ENCODE results near the gene CERT1.
"Not testable (repeated sequence)": the region's sequence is repeated elsewhere in the genome, so short reads cannot be mapped to it uniquely, and the experiment has no call there.

CERT1 gene, protein sequence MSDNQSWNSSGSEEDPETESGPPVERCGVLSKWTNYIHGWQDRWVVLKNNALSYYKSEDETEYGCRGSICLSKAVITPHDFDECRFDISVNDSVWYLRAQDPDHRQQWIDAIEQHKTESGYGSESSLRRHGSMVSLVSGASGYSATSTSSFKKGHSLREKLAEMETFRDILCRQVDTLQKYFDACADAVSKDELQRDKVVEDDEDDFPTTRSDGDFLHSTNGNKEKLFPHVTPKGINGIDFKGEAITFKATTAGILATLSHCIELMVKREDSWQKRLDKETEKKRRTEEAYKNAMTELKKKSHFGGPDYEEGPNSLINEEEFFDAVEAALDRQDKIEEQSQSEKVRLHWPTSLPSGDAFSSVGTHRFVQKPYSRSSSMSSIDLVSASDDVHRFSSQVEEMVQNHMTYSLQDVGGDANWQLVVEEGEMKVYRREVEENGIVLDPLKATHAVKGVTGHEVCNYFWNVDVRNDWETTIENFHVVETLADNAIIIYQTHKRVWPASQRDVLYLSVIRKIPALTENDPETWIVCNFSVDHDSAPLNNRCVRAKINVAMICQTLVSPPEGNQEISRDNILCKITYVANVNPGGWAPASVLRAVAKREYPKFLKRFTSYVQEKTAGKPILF

DNA sequence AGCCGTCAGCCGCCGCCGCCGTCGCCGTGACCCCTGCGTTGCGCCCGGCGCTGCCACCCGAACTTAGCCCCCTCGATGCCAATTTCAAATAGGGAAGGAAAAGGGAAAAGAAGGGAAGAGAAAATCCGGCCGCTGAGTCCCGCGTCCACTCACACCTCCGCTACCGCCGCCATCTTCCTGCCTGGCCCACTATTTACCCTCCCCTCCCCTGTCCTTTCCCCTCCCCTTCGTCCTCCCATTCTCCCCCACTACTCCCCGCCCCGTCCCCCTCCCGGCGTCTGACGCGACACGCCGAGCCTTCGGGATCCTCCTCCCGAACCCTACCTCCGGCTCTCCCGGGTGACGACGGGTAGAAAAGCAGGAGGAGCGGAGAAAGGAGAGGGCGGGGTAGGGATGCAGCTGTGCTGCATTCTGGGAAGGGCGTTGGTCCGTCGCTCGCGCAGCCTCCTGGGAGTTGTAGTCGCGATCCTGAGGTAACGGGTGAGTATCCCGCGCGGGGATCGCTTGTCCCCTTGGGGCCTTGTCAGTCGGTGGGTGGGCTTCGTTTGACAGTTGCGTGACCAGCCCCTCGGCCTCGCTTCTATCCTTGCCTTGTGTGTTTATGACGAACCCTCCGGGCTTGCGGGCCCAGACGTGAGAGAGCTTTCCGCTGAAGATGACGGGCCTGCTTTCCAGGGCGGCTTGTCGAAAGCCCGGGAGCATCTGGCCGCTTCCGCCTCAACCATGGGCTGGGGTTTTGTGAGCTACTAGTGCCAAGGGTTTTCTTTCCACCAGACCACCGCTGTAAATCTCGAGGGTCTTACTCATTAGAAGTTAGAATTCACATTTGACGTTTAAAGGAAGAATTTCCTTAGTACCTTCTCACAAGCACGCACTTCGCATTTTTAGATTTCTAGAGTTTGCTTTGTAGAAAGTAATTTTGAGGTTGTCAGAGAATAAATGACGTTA is at the start of gene CERT1, which contains the start of gene POLK:
Gene CERT1 (minus strand): TSS at position 195 of the 948 bp plus-strand sequence. CDS start 422 bp downstream, outside the sequence.
Gene POLK (plus strand): TSS at position 457 of the 948 bp plus-strand sequence.
- DNase-seq: peak; percentile 97

DNA sequence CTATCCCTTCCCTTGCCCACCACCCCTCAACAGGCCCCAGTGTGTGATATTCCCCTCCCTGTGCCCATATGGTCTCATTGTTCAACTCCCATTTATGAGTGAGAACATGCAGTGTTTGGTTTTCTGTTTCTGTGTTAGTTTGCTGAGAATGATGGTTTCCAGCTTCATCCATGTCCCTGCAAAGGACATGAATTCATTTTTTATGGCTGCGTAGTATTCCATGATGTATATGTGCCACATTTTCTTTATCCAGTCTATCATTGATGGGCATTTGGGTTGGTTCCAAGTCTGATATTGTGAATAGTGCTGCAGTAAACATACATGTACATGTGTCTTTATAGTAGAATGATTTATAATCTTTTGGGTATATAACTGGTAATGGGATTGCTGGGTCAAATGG is 49.2 kb upstream of the CERT1 start:
- not testable (repeated sequence) for DNase-seq

DNA sequence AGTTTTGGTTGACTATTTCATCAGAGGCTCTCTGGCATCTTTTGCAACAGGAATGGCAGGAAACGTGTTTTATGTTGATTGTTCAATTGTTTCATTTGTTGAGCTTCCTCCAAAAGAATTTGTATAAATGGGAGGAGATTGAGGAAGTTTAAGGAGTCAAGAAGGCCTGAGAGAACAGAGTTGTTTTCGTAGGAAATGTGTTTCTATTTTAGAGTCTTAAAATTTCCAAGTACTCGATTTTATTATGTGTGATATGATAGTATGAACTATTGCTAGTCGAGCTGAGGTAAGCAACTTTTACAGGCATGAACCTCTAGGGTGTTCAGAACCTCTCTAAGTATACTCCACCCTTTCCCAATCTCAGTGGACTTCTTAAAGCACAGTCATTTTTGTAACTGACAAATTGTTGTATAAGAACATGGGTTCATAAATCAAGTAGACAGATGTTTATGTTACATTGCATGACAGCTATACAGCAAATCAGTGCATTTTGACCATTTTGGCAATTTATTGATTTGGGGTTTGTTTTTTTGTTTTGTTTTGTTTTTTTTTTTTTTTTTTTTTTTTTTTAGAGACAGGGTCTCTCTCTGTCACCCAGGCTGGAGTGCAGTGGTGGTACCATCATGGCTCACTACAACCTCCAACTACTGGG is 47.7 kb upstream of the CERT1 start:
- no peak for DNase-seq

DNA sequence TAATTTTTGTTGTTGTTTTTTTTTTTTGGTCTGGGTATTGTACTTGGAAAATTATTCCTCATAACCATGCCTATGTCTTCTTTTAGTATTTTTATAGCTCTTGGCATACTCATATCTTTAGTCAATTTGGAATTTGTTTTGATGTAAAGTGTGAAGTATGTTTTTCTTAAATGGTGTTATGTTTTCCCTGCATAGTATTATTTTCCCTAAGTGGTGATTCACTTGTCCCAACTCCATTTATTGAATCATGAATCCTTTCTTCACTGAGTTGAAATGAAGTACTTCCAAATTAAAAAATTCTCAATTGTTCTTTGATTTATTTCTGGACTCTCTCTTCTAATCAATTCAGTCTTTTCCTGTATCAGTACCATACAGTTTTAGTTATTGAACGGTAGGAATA is 46.8 kb upstream of the CERT1 start:
- DNase-seq: no peak

DNA sequence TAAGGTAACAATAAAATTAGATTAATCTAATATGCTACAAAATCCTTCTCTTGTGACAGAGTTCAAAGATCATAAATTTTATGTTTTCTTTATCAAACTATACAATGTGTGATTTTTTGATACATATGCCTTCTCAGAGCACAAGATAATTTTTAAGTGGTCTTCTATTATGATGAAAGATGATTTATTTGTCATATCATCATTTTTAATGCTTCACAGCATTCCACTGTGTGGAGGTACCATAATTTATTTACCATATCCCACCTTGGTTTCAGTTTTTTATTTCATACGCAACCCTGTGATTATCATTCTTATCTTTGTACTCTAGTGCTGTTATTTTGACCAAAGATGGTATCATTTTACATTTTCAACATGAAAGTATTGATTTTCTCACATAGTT is 41.9 kb upstream of the CERT1 start:
- DNase-seq: no peak

DNA sequence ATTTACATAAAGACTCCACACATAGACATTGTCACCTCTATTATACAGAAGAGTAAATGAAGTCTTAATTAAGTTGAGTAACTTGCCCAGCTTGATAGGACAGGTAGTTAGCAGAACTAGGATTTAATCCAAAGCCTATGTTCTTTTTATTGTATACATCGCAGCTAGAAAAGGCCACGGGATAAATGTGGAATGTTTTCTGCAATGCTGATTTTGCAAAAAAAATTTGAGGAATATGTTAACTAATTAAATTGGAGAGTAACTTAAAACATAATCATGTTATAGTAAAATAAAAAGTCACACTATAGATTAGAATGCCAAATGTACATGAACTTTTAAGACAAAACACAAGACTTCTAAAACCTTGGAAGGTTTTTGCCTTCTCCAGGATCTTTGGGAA is 41.3 kb upstream of the CERT1 start:
- DNase-seq: no peak

DNA sequence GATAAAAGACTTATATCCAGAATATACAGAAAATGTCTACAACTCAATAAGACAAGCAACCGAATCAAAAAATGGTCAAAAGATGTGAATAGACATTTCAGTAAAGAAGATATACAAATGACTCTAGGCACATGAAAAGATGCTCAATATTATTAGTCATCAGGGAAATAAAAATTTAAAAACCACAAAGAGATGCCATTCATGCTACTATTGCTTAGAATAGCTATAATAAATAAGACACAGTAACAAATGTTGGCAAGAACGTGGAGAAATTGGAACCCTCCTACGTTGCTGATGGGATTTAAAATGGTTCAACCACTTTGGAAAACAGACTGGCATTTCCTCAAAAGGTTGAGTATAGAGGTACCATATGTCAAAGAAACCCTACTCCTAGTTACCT is 40.0 kb upstream of the CERT1 start:
- DNase-seq: no peak

DNA sequence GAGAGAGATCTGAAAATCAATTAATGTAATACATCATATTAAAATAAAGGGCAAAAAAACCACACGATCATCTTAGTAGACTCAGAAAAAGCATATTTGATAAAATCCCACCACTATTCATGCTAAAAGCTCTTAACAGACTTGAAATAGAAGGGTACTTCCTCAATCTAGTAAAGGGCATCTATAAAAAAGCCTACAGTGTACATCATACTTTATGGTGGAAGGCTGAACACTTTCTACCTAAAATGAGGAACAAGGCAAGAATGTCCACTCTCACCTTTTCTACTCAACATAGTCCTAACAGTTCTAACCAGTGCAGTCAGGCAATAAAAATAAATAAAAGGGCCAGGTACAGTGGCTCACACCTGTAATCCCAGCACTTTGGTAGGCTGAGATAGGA is 39.2 kb upstream of the CERT1 start:
- no peak for DNase-seq

DNA sequence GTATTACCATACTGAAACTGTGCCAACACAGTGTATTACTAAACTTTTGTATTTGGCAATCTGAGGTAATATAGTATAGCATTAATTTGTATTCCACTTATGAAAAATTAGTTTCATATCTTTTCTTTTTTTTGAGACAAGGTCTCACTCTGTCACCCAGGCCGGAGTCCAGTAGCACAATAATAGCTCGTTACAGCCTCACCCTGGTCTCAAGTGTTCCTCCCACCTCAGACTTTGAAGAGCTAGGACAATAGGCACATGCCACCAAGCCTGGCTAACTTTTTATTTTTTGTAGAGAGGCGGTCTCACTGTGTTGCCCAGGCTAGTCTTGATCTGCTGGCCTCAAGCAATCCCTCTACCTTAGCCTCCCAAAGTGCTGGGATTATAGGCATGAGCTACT is 36.4 kb upstream of the CERT1 start:
- DNase-seq: no peak

DNA sequence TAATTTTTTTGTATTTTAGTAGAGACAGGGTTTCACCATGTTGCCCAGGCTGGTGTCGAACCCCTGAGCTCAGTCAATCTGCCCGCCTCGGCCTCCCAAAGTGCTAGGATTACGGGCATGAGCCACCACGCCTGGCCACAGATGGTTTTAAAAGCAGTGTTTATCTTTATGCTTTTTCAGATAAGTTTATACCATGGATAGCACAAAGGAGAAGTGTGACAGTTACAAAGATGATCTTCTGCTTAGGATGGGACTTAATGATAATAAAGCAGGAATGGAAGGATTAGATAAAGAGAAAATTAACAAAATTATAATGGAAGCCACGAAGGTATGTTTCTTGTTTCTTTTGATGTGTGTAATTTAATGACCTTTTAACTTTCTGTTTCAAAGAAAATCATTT is 35.4 kb upstream of the CERT1 start:
- DNase-seq: no peak

DNA sequence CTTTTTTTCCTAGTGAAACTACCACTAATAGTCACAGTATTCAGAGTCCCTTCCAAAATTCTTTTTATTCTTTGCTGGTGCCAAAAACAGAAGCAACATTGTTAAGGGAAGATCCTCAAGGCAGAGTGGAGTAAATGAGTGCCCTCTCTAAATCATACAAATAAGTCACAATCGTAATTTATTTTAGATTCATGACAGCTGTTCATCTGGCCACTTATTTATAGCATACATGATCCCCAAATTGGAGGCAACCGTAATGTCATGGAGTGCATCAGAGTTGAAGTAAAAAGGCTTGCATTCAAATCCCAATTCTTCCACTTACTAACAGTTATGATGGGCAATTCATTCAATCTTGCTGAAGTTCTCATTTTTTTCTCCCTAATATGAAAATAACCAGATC is 33.7 kb upstream of the CERT1 start:
- no peak for DNase-seq

DNA sequence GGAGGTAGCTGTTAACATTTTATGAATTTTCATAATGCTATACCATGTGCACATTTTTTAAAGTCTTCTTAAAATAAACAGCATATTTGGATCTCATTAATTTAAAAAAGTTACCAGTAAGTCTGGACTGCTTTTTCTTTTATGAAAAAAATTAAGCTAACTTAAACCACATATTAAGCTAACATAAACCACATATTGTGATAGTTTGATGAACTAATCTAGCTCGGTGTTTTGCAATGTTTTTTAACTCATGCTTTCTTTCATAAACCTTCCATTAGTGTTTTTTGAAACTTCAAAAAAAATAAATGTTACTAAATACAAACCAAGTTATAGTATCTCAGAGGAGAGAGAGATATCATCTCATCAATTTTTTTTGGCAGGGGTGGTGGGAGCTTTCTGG is 26.8 kb upstream of the CERT1 start:
- no peak for DNase-seq

DNA sequence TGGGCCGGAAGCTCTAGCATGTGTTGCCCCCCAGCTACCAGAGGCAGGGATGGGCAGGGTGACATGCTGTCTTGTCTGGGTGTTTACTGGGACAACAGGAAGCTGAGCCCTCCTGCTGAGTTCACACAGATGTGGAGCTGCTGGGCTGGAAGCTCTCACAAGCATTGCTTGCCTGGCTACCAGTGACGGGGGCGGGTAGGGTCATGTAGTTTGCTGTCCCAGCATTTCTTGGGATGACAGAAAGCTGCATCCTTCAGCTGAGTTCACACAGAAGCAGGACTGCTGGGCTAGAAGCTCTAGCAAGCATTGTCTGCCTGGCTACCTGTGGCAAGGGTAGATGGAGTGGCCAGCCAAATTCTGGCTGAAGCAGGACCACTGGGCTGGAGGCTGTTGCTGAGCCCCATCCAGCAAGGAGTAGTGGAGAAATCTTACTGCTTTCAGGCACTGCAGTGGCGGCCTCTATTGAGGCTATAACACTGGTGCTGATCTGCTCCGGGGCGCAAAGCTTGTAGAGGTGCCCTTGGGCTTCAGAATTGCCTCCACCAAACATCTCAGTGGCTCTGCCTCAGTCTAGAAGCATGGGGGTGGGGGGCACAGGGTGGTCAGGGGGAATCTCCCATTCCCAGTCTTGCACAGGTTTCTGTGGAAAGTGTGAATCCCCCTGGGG is 25.4 kb upstream of the CERT1 start:
- no peak for DNase-seq

DNA sequence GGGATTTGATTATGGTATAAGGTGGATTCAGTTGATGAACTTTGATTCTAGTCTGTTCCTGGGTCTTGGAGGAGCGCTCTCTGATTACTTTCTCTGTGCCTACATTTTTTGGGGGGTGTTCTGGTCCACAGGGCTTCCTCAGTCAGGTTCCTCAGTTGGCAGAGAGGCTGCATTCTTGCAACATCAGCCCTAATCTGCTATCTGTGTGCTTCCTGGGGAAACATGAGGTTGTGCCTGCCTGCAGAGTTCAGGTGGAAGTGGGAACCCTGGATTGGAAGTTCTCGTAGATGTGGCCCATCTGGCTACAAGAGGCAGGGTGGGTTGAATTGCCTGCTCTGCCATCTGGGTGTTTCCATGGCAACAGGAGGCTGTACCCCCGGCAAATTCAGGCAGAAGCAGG is 24.7 kb upstream of the CERT1 start:
- no peak for DNase-seq

DNA sequence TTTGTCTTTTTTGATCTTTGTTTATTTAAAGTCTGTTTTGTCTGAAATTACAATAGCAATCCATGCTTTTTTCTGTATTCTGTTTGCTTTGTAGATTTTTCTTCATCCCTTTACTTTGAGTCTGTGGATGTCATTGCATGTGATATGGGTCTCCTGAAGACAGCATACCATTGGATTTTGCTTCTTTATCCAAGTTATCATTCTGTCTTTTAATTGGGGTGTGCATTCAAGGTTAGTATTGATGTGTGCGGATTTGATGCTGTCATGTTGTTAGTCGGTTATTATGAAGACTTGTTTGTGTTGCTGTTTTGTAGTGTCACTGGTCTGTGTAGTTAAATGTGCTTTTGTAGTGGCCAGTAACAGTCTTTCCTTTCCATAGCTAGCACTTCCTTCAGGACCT is 23.3 kb upstream of the CERT1 start:
- no peak for DNase-seq

DNA sequence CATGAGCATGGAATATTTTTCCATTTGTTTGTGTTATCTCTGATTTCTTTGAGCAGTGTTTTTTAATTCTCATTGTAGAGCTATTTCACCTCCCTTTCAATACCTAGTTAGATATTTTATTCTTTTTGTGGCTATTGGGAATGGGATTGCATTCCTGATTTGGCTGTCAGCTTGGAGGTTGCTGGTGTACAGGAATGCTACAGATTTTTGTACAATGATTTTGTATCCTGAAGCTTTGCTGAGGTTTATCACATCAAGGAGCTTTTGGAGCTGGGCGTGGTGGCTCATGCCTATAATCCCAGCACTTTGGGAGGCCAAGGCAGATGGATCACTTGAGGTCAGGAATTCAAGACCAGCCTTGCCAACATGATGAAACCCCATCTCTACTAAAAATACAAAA is 22.3 kb upstream of the CERT1 start:
- not testable (repeated sequence) for DNase-seq

DNA sequence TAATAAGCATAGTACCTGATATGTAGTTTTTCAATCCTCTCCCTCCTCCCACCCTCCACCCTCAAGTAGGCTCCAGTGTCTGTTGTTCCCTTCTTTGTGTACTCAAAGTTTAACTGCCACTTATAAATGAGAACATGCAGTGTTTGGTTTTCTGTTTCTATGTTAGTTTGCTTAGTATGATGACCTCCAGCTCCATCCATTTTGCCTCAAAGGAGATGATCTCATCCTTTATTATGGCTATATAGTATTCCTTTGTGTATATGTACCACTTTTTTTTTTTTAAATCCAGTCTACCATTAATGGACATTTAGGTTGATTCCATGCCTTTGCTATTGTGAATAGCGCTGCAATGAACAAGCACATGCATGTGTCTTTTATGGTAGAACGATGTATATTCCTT is 20.8 kb upstream of the CERT1 start:
- DNase-seq: no peak

DNA sequence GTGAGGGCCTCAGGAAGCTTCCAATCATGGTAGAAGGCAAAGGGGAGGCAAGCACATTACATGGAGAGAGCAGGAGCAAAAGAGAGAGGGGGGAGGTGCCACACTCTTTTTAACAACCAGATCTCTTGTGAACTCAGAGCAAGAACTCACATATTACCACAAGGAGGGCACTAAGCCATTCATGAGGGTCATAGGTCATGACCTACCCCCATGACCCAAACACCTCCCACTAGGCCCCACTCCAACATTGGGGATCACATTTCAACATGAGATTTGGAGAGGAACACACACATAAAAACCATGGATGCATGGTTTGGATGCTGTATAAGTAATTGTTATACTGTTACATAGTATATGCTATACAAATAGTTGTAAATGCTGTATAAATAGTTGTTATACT is 17.8 kb upstream of the CERT1 start:
- no peak for DNase-seq

DNA sequence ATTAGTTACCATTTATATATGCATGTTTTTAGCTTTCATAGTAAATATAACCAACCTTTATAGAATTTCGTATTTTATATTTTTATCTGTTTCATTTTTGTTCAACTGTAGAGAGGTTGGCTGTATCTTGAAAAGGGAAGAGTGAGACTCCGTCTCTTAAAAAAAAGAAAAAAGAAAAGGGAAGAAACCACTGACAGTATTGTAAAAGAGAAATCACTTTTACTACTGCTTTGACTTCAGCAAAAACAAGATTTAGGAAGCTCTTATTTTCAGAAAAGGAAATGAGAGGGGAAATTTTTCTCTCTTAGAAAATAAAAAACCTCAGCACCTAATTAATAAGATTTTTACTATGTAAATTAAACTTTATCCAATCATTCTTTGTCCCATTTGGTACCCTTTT is 14.6 kb upstream of the CERT1 start:
- DNase-seq: no peak

DNA sequence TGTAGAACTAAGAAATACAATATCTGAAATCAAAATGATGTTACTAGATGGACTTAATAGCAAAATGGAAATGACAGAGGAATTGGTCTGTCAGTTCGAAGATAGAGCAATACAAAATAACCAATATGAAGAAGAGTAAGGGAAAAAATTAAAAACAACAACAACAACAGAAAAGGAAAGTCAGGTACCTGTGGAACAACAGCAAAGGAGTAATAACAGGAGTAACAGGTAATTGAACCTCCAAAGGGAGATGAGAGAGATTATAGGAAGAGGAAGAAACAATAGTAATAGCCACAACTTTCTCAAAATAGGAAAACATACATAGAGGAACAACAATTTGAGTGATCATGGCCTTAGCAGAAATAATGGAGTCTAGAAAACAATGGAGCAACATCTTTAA is 13.9 kb upstream of the CERT1 start:
- no peak for DNase-seq

DNA sequence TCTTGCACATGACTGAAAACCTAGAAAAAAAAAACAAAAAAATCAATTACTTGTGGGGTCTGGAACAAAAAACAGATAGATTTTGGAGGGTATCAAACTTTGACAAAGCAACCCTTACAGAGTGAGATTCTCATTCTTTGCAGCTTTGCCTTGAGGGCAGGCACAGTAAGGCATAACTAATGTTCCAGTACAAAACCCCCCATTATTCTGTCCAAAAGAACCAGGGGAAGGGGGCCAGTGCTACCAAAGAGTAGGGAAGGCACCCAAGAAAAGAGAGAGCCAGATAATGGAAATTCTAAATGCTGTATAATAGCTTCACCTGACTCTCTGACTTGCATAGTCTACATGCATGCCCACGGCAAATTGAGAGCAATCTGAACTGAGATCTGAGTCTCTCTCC is 13.2 kb upstream of the CERT1 start:
- DNase-seq: no peak

DNA sequence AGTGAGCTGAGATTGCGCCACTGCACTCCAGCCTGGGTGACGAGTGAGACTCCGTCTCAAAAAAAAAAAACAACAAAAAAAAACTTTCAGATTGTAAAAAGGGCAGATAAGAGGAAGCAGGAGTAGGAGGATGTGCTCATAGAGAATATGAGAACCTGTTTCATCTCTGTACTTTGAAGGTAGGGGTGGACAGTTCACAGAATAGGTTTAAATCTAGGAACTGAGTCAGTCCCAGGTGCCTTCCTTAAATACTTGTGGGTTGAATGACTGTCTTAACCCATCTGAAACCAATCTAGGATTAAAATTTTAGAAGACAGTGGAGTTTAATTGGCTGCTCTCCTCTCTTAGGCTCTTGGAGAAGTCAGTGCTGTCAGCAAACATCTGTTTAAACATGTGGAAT is 12.6 kb upstream of the CERT1 start:
- DNase-seq: no peak
